IPS-18c (cell line): Measurements from ENCODE around the gene NLGN1.
"Not testable (repeated sequence)": the region's sequence is repeated elsewhere in the genome, so short reads cannot be mapped to it uniquely, and the experiment has no call there.

ENCODE experiments used
- H3K4me3 ChIP-seq: 2 replicates; pipeline ENCODE4 v1.7.0; 2013; ENCODE audit warnings: low read depth, mild to moderate bottlenecking, low read length, moderate library complexity; ENCODE audit not compliant: insufficient read depth
- H3K9me3 ChIP-seq: one replicate; pipeline ENCODE4 v1.6.1; 2013; ENCODE audit warnings: mild to moderate bottlenecking, low read length, moderate library complexity; ENCODE audit not compliant: control insufficient read depth, insufficient read depth

Gene NLGN1

GRCh38 chr3:173397161-173398110 is at the start of gene NLGN1:
NLGN1 (plus strand) TSS chr3:173397744.
- peak within 1 kb of the TSS; percentile 81 for H3K4me3 ChIP-seq
- H3K9me3 ChIP-seq: no peaks in the 10 kb centered on the region

GRCh38 chr3:173351886-173352285 is 45.7 kb upstream of the NLGN1 start:
- Histone ChIP-seq H3K4me3 (no peak overlapping the region), H3K9me3 (no peaks in the 10 kb centered on the region)

- not testable (repeated sequence) for H3K9me3 ChIP-seq, H3K4me3 ChIP-seq
These were observed 44.4 kb upstream of the NLGN1 start for GRCh38 chr3:173353137-173353536.

GRCh38 chr3:173354124-173354523 is 43.4 kb upstream of the NLGN1 start:
- H3K9me3 ChIP-seq: no peaks in the 10 kb centered on the region
- no peak overlapping the region for H3K4me3 ChIP-seq

- Histone ChIP-seq H3K9me3 (no peaks in the 10 kb centered on the region), H3K4me3 (no peak overlapping the region)
These were observed 25.6 kb upstream of the NLGN1 start for GRCh38 chr3:173371848-173372487.

GRCh38 chr3:173380681-173381080 is 16.9 kb upstream of the NLGN1 start:
- Histone ChIP-seq H3K4me3 (no peak overlapping the region), H3K9me3 (no peaks in the 10 kb centered on the region)

GRCh38 chr3:173381936-173382335 is 15.6 kb upstream of the NLGN1 start:
- not testable (repeated sequence) for H3K9me3 ChIP-seq

GRCh38 chr3:173395073-173395411 is 2.5 kb upstream of the NLGN1 start:
- Histone ChIP-seq H3K4me3 (peak overlapping the region; percentile 81), H3K9me3 (no peaks in the 10 kb centered on the region)

More at GRCh38 chr3:173381936-173382335, 15.6 kb upstream of the NLGN1 start:
- not testable (repeated sequence) for H3K4me3 ChIP-seq

- no peaks in the 10 kb centered on the region for H3K9me3 ChIP-seq
These were observed 1.9 kb upstream of the NLGN1 start for GRCh38 chr3:173395412-173396181.

GRCh38 chr3:173396191-173397041 is 1.1 kb upstream of the NLGN1 start:
- Histone ChIP-seq H3K4me3 (peak overlapping the region; percentile 81), H3K9me3 (no peaks in the 10 kb centered on the region)

More at GRCh38 chr3:173395412-173396181, 1.9 kb upstream of the NLGN1 start:
- peak overlapping the region; percentile 81 for H3K4me3 ChIP-seq

- Histone ChIP-seq H3K4me3 (peak overlapping the region; percentile 81), H3K9me3 (no peaks in the 10 kb centered on the region)
These were observed 551 bp downstream of the NLGN1 start for GRCh38 chr3:173398111-173398479.

- Histone ChIP-seq H3K9me3 (no peaks in the 10 kb centered on the region), H3K4me3 (no peak overlapping the region)
These were observed 1.5 kb downstream of the NLGN1 start for GRCh38 chr3:173399044-173399443.

GRCh38 chr3:173401369-173401768 is 3.8 kb downstream of the NLGN1 start:
- no peak overlapping the region for H3K4me3 ChIP-seq

GRCh38 chr3:173402656-173403055 is 5.1 kb downstream of the NLGN1 start:
- Histone ChIP-seq H3K4me3 (no peak overlapping the region), H3K9me3 (no peaks in the 10 kb centered on the region)

More at GRCh38 chr3:173401369-173401768, 3.8 kb downstream of the NLGN1 start:
- H3K9me3 ChIP-seq: no peaks in the 10 kb centered on the region

- H3K4me3 ChIP-seq: no peak overlapping the region
- no peaks in the 10 kb centered on the region for H3K9me3 ChIP-seq
These were observed 5.8 kb downstream of the NLGN1 start for GRCh38 chr3:173403376-173403775.

GRCh38 chr3:173404156-173404555 is 6.6 kb downstream of the NLGN1 start:
- Histone ChIP-seq H3K9me3 (no peaks in the 10 kb centered on the region), H3K4me3 (no peak overlapping the region)

GRCh38 chr3:173410436-173410835 is 12.9 kb downstream of the NLGN1 start:
- H3K9me3 ChIP-seq: no peaks in the 10 kb centered on the region
- H3K4me3 ChIP-seq: no peak overlapping the region
